Measurements from ENCODE around the gene SSRP1. TPM values are rescaled to one million over a fixed set of nuclear protein-coding genes. Genes with fewer than 3 reads are reported as not detected.
"Not testable (repeated sequence)": the region's sequence is repeated elsewhere in the genome, so short reads cannot be mapped to it uniquely, and the experiment has no call there.

Gene SSRP1
- total RNA-seq, 1 donor from 2014 or later: 103 TPM

- no peak for DNase-seq (ENCODE audit: low spot score)
Measured at GRCh38 chr11:57339328-57339727, 3.6 kb upstream of the SSRP1 start.

GRCh38 chr11:57338142-57338541 is 2.5 kb upstream of the SSRP1 start, which contains the start of gene P2RX3:
Gene P2RX3 (plus strand): TSS chr11:57338352. CDS start chr11:57338551, 199 bp downstream.
- DNase-seq (ENCODE audit: low spot score): no peak

- DNase-seq (ENCODE audit: low spot score): not testable (repeated sequence)
Measured at GRCh38 chr11:57336856-57337255, 1.2 kb upstream of the SSRP1 start.

DNA sequence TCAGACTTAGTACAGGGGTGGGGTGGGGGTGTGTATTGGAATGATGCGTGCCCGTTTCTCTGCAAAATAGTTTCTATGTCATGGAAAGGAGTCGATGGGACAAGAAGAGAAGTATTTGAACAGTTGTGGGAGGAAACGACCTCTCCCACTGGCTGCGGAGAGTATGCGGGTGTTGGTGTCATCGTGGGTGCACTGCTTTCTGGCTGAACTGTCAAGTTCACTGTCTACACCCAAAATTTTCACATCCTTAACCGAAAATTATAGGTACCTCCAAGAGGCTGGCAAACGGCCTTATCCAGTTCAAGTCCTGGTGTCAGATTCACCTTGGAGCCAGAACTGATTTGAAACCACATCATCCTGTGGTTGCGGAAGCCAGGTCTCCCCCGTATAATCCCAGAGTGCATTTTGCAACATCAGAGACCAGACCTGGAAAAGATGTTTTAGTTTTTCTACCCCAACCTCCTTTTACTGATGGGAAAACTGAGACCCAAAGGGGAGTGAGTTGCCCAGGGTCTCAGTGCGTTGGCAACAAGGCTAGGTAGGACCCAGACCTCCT is 497 bp upstream of the SSRP1 start:
- no peak for DNase-seq (ENCODE audit: low spot score)

DNA sequence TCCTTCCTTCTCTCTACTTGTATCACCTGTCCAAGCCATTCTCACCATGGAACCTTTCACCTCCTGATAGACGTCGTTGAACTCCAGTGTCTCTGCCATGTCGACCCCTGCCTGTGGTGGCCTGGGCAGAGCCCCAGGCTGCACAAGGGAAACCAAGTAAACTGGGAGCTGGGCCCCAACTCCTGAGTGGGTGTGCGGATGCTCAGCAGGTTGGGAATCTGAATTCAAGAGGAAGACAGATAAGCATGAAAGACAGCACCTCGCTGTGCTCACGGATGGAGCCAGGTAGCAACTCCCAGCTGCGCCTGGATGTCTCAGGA is 709 bp downstream of the SSRP1 start:
- DNase-seq (ENCODE audit: low spot score): no peak

GRCh38 chr11:57332694-57333440 is 2.8 kb downstream of the SSRP1 start:
- DNase-seq (ENCODE audit: low spot score): no peak

DNA sequence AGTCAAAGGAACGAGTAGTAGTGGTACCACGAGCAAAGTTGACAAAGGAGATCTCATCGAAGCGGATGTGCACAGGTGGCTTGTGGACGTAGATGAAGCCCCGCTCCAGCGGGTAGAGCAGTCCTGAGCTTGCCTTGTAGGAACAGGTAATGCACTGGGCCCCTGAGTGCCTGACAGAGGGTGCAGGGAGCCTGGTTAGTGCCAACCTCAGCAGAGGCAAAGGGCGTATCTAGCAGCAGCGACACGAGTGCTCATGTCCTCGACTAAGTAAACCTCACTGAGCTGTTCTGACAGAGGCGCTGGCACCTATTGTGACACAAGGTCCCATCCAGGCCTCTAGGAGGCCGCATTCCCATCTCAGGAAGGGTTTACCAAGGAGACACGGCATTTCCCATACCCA is 4.0 kb downstream of the SSRP1 start:
- no peak for DNase-seq (ENCODE audit: low spot score)

DNA sequence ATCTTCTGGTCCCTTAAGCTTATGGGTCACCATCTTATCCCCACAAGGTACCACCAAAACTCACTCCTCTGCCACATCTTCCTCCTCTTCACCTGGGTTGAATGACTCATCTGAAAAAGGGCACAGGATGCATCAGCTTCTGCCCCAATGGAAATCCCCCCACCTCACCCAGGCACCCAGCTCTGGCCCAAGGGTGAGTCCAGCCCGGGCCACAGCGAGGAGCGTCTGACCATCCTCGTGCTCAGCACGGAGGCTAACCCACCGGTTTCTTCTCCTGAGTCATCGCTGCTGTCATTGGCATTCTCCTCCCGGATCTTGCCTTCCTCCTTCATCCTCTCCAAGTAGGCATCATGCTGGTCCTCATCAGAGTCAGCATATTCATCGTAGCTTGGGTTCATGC is 5.7 kb downstream of the SSRP1 start:
- DNase-seq (ENCODE audit: low spot score): no peak

DNA sequence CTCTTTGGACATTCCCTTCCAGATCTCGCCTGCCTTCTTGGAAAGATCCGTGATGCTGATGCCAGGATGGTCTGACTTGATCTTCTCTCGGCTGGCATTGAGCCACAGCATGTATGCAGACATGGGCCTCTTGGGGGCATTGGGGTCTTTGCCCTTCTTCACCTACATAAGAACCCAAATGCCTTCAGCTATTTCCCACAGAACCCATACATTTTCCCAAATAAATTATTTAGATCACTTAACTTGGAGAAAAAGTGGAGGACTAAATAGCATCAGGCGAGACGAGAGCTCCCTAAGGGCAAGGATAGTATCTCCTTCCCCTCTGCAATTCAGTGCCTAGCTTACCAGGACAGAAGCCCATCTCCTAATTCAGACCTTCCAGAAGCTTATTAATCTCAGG is 8.0 kb downstream of the SSRP1 start:
- no peak for DNase-seq (ENCODE audit: low spot score)

DNA sequence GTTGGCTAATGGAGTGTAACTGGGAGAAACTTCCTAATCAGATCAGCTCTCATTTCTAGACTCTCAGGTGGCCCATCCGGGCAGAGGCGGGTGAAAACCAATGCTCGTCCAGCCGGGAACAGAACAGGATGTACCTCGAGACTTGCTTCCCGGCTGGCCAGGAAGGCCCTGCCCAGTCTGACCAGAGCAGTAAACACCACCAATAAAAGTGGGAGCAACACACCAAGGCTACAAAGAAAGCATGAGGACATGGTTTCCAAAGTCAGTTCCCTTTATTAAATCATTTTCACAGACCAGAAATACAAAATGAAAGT is 10.0 kb downstream of the SSRP1 start:
- peak; percentile 73 for DNase-seq (ENCODE audit: low spot score)

DNA sequence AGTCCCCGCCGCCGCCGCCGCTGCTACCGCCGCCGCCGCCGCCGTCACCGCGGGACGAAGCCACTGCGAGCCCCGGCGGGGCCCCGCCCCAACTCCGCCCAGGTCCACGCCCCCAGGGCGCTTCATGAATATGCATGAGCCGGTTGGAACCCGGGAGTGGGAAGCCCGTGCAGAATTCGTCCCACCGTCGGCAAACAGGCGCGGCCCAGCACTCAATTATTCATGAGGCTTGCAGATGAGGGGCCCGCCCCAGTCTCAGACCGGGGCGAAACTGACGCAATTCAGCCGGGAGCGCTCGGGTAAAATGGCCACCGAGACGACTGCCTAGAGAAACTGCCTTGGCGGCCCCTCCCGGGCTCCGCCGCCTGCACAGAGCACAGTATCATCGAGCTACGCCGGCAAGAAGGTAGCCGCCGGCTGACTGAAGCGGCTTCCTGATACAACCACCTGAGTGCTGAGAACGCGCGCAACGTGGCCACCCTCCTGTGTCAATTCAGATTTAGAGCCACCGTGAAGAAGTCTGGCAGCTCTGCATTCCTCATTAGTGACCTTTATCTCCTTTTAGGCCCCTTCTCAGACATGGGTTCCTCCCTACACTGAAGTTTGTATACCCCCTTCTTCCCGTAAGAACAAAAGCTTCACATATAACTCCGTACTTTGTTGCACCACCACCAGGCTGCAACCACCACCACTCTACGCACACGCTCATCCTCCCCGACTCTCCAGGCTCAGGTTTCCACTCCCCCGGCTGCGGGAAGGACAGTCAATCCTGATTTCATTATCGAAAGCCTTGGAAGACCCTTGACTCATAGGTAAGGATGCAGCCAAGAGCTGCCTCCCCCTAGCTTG is 10.6 kb downstream of the SSRP1 start, which contains the start of gene TNKS1BP1:
TSS of gene TNKS1BP1 (minus strand) at position 67 of the 849 bp plus-strand sequence. CDS start 3,067 bp downstream, outside the sequence.
- DNase-seq (ENCODE audit: low spot score): peak; percentile 99

- peak; percentile 65 for DNase-seq (ENCODE audit: low spot score)
Measured at GRCh38 chr11:57324154-57324885, 11.4 kb downstream of the SSRP1 start.

- DNase-seq (ENCODE audit: low spot score): no peak
Measured at GRCh38 chr11:57323855-57324153, 11.9 kb downstream of the SSRP1 start.

DNA sequence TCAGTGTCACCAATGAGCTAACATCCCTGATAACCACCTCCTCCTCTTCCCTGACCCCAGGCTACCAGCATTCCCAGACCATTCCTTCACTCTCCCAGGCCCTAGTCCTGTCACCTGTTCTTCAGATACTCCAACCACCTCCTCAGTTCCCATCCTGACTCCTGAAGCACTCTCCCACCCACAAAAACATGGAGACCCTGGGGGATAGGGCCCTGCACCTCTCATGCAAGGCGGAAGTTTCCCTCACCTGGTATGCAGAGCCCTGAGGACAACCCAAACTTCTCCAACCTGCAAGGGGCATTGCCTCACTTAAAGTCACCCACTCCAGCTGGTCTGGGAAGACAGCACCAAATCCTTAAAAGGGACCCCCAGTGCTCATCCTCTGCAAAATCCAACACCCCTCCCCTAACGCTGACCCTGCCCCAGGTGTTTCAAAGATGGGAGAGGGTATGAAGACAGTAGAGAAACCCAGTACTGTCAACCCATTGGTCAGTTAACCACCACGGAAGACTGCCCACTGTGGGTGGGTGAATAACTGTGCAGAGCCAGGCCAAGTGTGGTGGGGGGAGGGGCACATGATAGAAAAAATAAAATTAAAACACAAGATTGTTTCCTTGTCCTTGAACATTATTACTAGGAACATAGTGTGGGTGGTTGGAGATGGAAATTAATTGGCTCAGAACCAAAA is 12.4 kb downstream of the SSRP1 start:
- DNase-seq (ENCODE audit: low spot score): no peak

- peak; percentile 92 for DNase-seq (ENCODE audit: low spot score)
Measured at GRCh38 chr11:57322256-57323166, 13.2 kb downstream of the SSRP1 start.

GRCh38 chr11:57321388-57322255 is 14.1 kb downstream of the SSRP1 start:
- DNase-seq (ENCODE audit: low spot score): no peak

DNA sequence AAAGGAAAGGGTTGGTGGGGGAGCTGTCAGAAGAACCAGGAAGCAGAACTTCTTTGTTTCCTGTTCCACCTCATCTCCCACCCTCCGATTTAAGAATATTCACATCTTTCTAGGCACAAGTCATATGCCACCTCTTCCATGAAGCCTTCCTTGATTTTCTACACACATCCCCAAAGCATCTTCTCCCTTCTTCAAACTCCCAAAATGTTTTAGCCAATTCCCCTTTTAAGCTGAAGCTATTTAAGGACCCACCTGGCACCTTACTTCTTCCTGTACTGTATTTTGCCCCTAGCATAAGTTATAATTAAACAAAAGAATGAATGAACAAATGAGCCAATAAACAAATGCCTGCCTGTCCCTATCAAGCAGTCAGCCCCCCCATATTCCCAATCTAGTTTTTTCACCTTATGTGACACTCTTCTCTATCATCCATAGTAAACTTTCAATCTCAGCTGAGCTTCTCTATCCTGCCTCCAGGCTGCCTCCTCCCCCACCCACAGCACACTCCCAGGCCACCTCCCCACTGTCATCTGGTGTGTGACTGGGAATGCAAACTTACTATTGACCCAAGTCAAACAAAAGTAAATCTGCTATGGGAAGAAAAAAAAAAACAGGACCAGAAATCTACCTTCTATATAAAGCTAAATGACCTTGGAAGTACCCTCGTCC is 14.8 kb downstream of the SSRP1 start:
- no peak for DNase-seq (ENCODE audit: low spot score)

DNA sequence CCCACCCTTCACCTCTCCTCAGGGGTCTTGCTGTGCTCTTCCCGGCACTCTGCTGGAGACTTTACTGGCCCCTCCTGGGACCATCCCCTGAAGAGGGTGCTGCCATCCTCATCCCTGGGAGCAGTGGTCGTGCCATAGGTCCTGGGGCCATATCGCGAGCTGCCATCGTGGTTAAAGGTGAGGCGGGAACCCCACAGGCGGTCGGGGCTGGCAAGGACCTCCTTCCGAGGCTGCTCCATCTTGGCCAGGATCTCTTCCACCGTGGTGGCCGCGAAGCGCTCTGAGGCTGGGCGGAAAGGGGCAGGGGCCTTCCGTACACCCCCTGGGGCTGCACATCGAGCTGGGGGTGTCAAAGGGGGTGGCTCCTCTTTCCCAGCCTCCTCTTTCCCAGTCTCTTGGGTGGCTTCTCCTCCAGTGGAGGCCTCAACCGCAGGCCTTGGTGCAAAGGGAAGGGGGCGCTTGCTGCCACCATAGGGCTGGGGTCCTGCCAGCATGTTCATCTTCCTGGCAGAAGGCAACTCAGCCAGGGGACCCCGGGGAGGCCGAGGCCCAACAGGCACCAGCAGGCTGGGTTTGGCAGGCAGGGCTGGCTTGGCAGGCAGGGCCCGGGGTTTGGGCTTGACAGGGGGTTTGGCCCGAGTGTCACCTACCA is 15.5 kb downstream of the SSRP1 start:
- no peak for DNase-seq (ENCODE audit: low spot score)

DNA sequence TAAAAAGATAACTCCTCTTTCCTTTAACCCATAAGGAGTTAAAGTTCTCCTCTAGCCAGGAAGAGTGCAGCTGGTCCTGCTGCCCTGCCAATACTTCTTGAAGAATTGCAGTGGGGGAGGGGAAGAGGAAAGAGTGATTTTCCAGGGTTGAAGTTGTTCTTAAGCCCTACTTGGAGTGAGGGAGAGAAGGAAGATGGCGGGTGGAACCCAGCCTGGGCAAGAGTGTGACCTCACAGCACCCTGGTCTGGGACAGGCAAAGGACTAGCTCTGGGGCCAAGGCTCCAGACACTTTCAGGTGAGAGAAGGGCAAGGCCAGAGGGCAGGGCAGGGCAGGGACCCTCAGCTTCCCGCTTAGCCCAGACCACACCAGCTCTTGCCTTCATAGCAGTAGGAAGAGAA is 17.5 kb downstream of the SSRP1 start:
- DNase-seq (ENCODE audit: low spot score): no peak
